GM10248 (cell line): ENCODE data around the gene DLK1.

ENCODE experiments used
- CTCF ChIA-PET: fragments of 300-600 bp; sonication (Branson Sonifier 250); formaldehyde crosslinking; extraction: SDS; loops from one replicate; lab custom pipeline; 2021; ENCODE audit warnings: antibody characterized with exemption; lab: Yijun Ruan, JAX
- POLR2A ChIA-PET: fragments of 350-650 bp; sonication (Branson Sonifier 250); formaldehyde crosslinking; extraction: SDS; loops from one replicate; lab custom pipeline; 2020; ENCODE audit warnings: antibody characterized with exemption; lab: Yijun Ruan, JAX
- DNase-seq: peaks from one replicate; pipeline ENCODE4 v3.0.0; 2012; ENCODE audit errors: extremely low spot score
- CTCF ChIP-seq: IDR thresholded peaks from 2 replicates; pipeline ENCODE4 v1.5.1; 2012; ENCODE audit warnings: mild to moderate bottlenecking, low read depth; ENCODE audit errors: extremely low read depth, missing control alignments, control extremely low read depth

The DLK1 gene

GRCh38 chr14:100726550-100727085 is at the start of gene DLK1:
DLK1 (plus strand) TSS chr14:100726892; CDS start chr14:100727069, 177 bp downstream.
- DNase-seq, result no peak
- POLR2A ChIA-PET, result no interaction called here
- CTCF ChIA-PET, result no interaction called here
- TF ChIP-seq CTCF, result no peak

- DNase-seq, result no peak
- ChIA-PET POLR2A (no interaction called here), CTCF (interaction anchor here (1.0 to 1.8 kb wide), 3 partner anchors 14 to 21 kb away, joined by 3 to 6 read pairs (median 4); no protein-coding TSS in a partner anchor)
- no peak for TF ChIP-seq CTCF
Observed at GRCh38 chr14:100677152-100677551, 49.5 kb upstream of the DLK1 start.

GRCh38 chr14:100677554-100678468 is 48.9 kb upstream of the DLK1 start:
- TF ChIP-seq CTCF, result no peak
- CTCF ChIA-PET, result interaction anchor here (1.0 to 1.8 kb wide), 2 partner anchors 15 to 19 kb away, joined by 3 to 6 read pairs; no protein-coding TSS in a partner anchor
- DNase-seq, result no peak
- POLR2A ChIA-PET, result no interaction called here

GRCh38 chr14:100678469-100678828 is 48.2 kb upstream of the DLK1 start:
- TF ChIP-seq CTCF, result no peak
- CTCF ChIA-PET, result no interaction called here
- POLR2A ChIA-PET, result no interaction called here
- DNase-seq, result no peak

- POLR2A ChIA-PET, result no interaction called here
- CTCF ChIA-PET, result no interaction called here
- no peak for DNase-seq
- TF ChIP-seq CTCF, result no peak
Observed at GRCh38 chr14:100679153-100679552, 47.5 kb upstream of the DLK1 start.

GRCh38 chr14:100679707-100680438 is 46.8 kb upstream of the DLK1 start:
- CTCF ChIA-PET, result no interaction called here
- no peak for DNase-seq
- POLR2A ChIA-PET, result no interaction called here
- TF ChIP-seq CTCF, result no peak
